WERI-Rb-1 (cell line): ENCODE data around the gene TAF9.

Experiments used
- DNase-seq: peaks from one replicate; pipeline ENCODE4 v3.0.0-alpha.2; 2020
- H3K27ac ChIP-seq: fragments of 250-450 bp; sonication (Bioruptor Pico); 2 replicates; pipeline ENCODE4 v1.5.1; 2020; ENCODE audit warnings: mild to moderate bottlenecking, moderate library complexity
- H3K27me3 ChIP-seq: fragments of 250-450 bp; sonication (Bioruptor Pico); 2 replicates; pipeline ENCODE4 v1.5.1; 2021; ENCODE audit warnings: mild to moderate bottlenecking, low read depth, moderate library complexity; ENCODE audit not compliant: insufficient read depth, severe bottlenecking
- H3K36me3 ChIP-seq: fragments of 250-450 bp; sonication (Bioruptor Pico); 2 replicates; pipeline ENCODE4 v1.5.1; 2020; ENCODE audit warnings: mild to moderate bottlenecking, moderate library complexity
- H3K4me3 ChIP-seq: 2 replicates; pipeline ENCODE4 v1.5.1; 2011; ENCODE audit warnings: low read depth, mild to moderate bottlenecking, control low read depth, low read length
- H3K9me3 ChIP-seq: fragments of 250-450 bp; sonication (Bioruptor Pico); 2 replicates; pipeline ENCODE4 v1.5.1; 2021; ENCODE audit warnings: mild to moderate bottlenecking, moderate library complexity; ENCODE audit not compliant: severe bottlenecking
- CTCF ChIP-seq: IDR thresholded peaks from 2 replicates; pipeline ENCODE4 v1.5.1; 2011; ENCODE audit warnings: low read depth, mild to moderate bottlenecking, control low read depth, inconsistent platforms, low read length

TAF9 gene

GRCh38 chr5:69359699-69360098, 9.6 kb downstream of the TAF9 start:
- no peak for TF ChIP-seq CTCF
- no peak overlapping the region for H3K4me3 ChIP-seq
- H3K27ac ChIP-seq: no peak overlapping the region
- no peaks in the 10 kb centered on the region for H3K9me3 ChIP-seq
- H3K27me3 ChIP-seq: no peaks in the 10 kb centered on the region
- DNase-seq: no peak
- H3K36me3 ChIP-seq: peaks cover 37% of the 10 kb centered on the region

- DNase-seq: no peak
- Histone ChIP-seq H3K27me3 (no peaks in the 10 kb centered on the region), H3K27ac (no peak overlapping the region), H3K9me3 (no peaks in the 10 kb centered on the region), H3K36me3 (peaks cover 40% of the 10 kb centered on the region), H3K4me3 (no peak overlapping the region)
- TF ChIP-seq CTCF: no peak
These were observed 18.7 kb downstream of the TAF9 start for GRCh38 chr5:69350664-69351063.

- Histone ChIP-seq H3K4me3 (no peak overlapping the region), H3K27me3 (no peaks in the 10 kb centered on the region), H3K9me3 (no peaks in the 10 kb centered on the region), H3K27ac (no peak overlapping the region), H3K36me3 (no peaks in the 10 kb centered on the region)
- DNase-seq: no peak
- TF ChIP-seq CTCF: no peak
These were observed 26.2 kb downstream of the TAF9 start for GRCh38 chr5:69343083-69343482.

GRCh38 chr5:69341520-69342161, 27.7 kb downstream of the TAF9 start:
- no peak overlapping the region for H3K27ac ChIP-seq
- no peak for DNase-seq
- no peaks in the 10 kb centered on the region for H3K36me3 ChIP-seq
- no peaks in the 10 kb centered on the region for H3K9me3 ChIP-seq
- no peak for TF ChIP-seq CTCF
- H3K4me3 ChIP-seq: no peak overlapping the region
- no peaks in the 10 kb centered on the region for H3K27me3 ChIP-seq

- no peak for DNase-seq
- no peaks in the 10 kb centered on the region for H3K27me3 ChIP-seq
- no peak overlapping the region for H3K27ac ChIP-seq
- no peaks in the 10 kb centered on the region for H3K9me3 ChIP-seq
- no peak overlapping the region for H3K4me3 ChIP-seq
- no peak for TF ChIP-seq CTCF
- no peaks in the 10 kb centered on the region for H3K36me3 ChIP-seq
These were observed 33.9 kb downstream of the TAF9 start for GRCh38 chr5:69335341-69335935.
